HG03442 (cell line): Measurements from ENCODE around the gene RPS6KC1.
"Not testable (repeated sequence)": the region's sequence is repeated elsewhere in the genome, so short reads cannot be mapped to it uniquely, and the experiment has no call there.

Source experiments
- ATAC-seq: cut with Tn5 transposase; IDR thresholded peaks from one replicate; pipeline ENCODE4 v1.9.1; 2021; ENCODE audit warnings: mild to moderate bottlenecking, moderate library complexity; ENCODE audit not compliant: unreplicated experiment

RPS6KC1 gene

DNA sequence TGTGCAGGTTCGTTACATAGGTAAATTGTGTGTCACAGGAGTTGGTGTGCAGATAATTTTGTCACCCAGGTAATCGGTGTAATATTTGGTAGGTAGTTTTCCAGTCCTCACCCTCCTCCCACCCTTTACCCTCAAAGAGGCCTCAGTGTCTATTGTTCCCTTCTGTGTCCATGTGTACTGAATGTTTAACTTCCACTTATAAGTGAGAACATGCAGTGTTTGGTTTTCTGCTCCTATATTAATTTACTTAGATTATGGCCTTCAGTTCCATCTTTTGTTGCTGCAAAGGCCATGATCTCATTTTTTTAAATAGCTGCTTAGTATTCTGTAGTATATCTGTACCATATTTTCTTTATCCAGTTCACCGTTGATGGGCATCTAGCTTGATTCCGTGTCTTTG, 87.3 kb downstream of the RPS6KC1 start:
- no peak for ATAC-seq

DNA sequence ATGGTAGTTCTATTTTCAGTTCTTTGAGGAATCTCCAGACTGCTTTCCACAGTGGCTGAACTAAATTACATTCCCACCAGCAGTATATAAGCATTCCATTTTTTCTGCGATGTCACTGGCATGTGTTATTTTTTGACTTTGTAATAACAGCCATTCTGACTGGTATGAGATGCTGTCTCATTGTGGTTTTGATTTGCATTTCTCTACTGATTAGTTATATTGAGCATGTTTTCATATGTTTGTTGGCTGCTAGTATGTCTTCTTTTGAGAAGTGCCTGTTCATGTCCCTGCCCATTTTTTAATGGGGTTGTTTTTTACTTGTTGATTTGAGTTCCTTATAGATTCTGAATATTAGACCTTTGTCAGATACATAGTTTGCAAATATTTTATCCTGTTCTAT, 87.9 kb downstream of the RPS6KC1 start:
- no peak for ATAC-seq

DNA sequence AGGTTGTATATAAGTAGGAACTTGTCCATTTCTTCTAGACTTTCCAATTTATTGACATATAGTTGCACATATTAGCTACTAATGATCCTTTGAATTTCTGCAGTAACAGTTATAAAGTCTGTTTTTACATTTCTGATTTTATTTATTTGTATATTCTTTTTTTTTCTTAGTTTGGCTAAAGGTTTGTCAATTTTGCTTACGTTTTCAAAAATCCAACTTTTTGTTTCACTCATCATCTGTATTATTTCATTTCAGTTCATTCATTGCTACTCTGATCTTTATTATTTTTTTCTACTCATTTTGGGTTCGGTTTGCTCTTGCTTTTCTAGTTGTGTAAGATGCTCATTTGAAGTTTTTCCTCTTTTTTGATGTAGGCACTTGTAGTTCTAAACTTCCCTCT, 97.9 kb downstream of the RPS6KC1 start:
- ATAC-seq: no peak

- ATAC-seq: not testable (repeated sequence)
Measured at GRCh38 chr1:213150090-213150489, 99.0 kb downstream of the RPS6KC1 start.

- ATAC-seq: no peak
Measured at GRCh38 chr1:213154056-213154685, 103.1 kb downstream of the RPS6KC1 start.

DNA sequence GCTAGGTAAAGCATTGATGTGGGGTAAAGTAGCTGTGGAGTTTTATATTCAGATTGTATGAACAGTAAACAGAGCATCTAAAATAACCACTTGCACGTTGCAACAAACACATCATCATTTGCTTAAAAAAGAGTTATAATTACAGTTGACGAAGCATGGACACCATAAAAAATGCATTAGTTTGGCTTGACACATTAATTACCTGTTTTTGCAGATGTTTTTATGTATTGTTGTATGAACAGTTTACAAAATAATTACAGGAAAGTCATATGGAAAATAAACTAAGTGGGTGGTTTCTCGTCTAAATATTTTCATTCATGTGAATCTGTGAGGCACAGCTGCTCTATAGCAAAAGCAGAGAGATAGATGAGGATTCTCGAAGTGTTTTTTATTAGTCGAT, 108.3 kb downstream of the RPS6KC1 start:
- no peak for ATAC-seq

- not testable (repeated sequence) for ATAC-seq
Measured at GRCh38 chr1:213160442-213160841, 109.4 kb downstream of the RPS6KC1 start.

DNA sequence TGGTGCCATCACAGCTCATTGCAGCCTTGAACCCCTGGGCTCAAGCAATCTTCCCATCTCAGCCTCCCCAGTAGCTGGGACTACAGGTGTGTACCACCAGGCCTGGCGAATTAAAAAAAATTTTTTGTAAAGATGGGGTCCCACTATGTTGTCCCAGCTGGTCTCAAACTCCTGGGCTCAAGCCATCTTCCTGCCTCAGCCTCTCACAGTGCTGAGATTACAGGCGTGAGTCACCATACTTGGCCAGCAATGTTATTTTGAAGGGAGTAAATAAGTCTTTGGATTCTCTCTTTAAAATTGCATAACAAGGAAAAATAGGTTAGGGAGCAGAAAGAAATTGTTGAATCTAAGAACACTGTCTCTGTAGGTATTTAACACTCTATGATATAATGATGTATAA, 111.3 kb downstream of the RPS6KC1 start:
- ATAC-seq: no peak

- ATAC-seq: no peak
Measured at GRCh38 chr1:213162862-213163261, 111.8 kb downstream of the RPS6KC1 start.

DNA sequence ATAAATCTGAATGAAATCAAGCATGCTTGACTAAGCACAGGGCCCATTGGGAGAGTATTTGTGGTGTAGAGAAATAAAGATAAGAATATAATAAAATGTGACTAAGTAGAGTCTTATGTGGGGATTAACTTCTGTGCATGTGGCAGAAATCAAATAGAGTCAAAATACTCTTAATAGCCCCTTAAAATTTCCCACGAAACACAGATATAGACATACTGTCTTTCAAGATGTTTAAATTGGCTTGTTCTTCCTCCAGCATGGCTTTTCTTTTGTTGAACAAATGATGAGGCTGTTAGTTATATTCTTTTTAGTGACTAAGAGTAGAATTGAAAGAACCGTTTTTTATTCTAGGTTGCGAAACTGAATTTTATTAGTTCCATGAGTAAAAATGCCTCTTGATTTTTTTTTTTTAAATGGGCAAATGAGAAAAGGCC, 112.3 kb downstream of the RPS6KC1 start:
- ATAC-seq: no peak

- no peak for ATAC-seq
Measured at GRCh38 chr1:213164561-213164960, 113.5 kb downstream of the RPS6KC1 start.

DNA sequence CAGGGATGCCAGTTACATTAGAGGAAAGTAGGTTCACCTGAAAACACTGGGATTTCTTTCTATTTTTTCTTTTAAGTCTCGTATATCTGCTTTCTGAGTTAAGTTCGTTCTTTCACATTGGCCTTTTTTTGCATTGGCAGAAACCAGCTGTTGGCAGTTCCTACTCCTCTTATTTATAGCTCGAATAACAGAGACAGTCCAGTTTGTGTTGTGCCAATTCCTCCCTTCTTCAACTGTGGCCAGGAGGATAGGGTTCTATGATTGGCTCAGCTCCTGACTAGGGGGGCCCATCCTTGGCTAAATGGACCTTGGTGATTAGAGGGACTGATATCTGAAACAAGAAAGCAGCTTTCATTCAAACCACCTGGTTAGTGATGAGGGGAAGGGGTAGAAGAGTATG, 115.8 kb downstream of the RPS6KC1 start:
- no peak for ATAC-seq

DNA sequence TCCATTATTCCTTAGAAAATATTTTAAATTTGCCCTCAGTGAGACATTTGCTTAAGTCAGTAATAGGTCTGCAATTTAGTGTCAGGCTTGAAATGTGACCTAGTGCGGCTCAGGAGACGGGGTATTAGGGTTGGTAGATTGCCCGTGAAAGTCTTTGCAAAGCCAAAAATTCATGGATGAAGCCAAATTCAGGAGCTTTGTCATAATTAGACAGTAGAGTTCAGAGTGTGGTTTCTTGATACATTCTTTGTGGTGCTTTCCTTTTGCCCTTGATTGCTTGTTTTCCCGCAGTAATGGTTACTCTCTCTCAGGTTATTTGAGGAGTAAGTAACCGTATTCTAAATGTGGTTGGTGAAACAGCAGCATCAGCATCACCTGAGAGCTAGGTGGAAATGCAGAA, 120.7 kb downstream of the RPS6KC1 start:
- no peak for ATAC-seq

GRCh38 chr1:213176341-213176740, 125.3 kb downstream of the RPS6KC1 start:
- no peak for ATAC-seq

DNA sequence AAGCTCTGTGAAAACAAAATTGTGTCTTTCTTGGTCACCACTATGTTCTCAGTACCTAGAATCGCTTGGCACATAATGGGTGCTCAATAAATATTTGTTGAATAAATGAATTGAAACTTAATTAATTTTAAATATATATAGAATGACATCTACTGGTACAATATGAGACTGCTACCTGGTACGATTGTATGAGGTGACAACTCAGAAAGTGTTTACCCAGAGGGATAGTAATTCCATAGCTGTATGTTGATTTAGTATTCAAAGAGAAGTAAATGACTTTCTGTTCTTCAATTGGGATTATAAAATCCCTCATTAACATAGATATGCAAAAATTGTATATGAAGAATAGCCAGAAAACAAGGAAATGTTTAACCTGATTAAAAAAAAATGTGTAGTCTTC, 128.7 kb downstream of the RPS6KC1 start:
- ATAC-seq: no peak

- no peak for ATAC-seq
Measured at GRCh38 chr1:213180833-213181232, 129.8 kb downstream of the RPS6KC1 start.

GRCh38 chr1:213183036-213183672, 132.1 kb downstream of the RPS6KC1 start:
- no peak for ATAC-seq

DNA sequence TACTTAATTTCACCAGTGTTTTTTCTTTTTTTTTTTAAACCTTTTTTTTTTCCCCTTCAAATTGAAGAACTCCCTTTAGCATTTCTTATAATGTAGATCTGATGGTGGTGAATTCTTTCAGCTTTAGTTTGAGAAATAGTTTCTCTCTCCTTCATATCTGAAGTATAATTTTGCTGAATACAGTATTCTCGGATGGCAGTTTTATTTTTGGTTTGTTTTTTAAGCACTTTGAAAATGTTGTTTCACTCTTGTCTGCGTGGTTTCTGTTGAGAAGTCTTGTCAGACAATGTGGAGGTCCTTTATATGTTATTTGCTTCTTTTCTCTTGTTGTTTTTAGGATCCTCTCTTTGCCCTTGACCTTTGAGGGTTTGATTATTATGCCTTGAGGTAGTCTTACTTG, 135.1 kb downstream of the RPS6KC1 start:
- no peak for ATAC-seq

GRCh38 chr1:213192026-213192425, 141.0 kb downstream of the RPS6KC1 start:
- no peak for ATAC-seq

GRCh38 chr1:213194383-213194782, 143.3 kb downstream of the RPS6KC1 start:
- no peak for ATAC-seq

DNA sequence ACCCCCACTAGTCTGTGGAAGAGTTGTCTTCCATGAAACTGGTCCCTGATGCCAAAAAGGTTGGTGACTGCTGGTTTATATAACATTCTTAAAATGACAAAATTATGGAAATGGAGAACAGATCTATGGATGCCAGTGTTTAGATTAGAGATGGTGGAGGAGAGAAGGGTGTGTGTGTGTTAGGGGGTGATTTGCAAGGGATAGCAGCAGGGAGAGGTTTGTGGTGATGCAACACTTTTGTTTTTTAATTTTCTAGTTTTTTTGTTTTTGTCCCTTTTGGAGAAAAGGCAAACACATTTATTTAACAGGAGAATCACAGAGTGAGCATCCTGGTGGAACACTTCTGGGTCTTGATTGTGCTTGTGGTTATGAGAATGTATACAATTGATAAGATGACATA, 143.8 kb downstream of the RPS6KC1 start:
- ATAC-seq: no peak

GRCh38 chr1:213196328-213197054, 145.4 kb downstream of the RPS6KC1 start:
- not testable (repeated sequence) for ATAC-seq
